Panc1 (cell line): Measurements from ENCODE around the gene HDLBP.

Experiments used
- CTCF ChIP-seq: fragments of 450-650 bp; IDR thresholded peaks from 2 replicates; pipeline ENCODE4 v1.5.1; 2017; ENCODE audit warnings: mild to moderate bottlenecking
- POLR2AphosphoS5 ChIP-seq: IDR thresholded peaks from 2 replicates; pipeline ENCODE4 v1.6.1; 2012; ENCODE audit warnings: mild to moderate bottlenecking, low read depth, low read length, moderate library complexity

GRCh38 chr2:241225545-241225944 lies 89.9 kb downstream of the HDLBP start:
- TF ChIP-seq CTCF (no peak), POLR2AphosphoS5 (no peak)
